ENCODE data around the gene CLTA. TPM values are rescaled to one million over a fixed set of nuclear protein-coding genes. Genes with fewer than 3 reads are reported as not detected.

Gene CLTA, protein sequence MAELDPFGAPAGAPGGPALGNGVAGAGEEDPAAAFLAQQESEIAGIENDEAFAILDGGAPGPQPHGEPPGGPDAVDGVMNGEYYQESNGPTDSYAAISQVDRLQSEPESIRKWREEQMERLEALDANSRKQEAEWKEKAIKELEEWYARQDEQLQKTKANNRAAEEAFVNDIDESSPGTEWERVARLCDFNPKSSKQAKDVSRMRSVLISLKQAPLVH
- total RNA-seq = 162 TPM

DNA sequence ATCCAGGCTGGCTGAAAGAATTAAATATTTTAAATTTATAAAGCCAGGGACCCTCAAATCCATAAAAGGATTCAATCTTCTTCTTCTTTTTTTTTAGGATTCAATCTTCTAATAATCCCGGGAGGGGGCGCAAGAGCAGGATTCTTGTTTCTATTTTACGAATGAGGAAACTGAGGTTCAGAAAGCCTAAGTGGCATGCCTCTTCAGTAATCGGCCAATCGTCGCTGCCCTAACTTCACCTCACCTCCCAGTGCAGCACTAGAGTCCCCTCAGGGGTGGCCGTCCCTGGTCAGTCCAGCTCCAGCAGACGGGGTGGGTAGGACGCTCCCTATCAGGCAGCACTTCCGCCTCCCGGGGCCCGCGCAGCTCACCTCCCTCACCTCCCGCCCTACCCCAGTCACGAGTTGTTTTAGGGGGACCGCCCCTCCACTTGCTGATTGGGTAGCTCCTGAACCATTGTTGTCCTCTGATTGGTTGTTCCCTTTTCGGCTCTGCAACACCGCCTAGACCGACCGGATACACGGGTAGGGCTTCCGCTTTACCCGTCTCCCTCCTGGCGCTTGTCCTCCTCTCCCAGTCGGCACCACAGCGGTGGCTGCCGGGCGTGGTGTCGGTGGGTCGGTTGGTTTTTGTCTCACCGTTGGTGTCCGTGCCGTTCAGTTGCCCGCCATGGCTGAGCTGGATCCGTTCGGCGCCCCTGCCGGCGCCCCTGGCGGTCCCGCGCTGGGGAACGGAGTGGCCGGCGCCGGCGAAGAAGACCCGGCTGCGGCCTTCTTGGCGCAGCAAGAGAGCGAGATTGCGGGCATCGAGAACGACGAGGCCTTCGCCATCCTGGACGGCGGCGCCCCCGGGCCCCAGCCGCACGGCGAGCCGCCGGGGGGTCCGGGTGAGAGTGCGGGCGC, at the start of gene CLTA:
TSS of gene CLTA (plus strand) at position 534 of the 902 bp plus-strand sequence. CDS start at position 670, 136 bp downstream.

DNA sequence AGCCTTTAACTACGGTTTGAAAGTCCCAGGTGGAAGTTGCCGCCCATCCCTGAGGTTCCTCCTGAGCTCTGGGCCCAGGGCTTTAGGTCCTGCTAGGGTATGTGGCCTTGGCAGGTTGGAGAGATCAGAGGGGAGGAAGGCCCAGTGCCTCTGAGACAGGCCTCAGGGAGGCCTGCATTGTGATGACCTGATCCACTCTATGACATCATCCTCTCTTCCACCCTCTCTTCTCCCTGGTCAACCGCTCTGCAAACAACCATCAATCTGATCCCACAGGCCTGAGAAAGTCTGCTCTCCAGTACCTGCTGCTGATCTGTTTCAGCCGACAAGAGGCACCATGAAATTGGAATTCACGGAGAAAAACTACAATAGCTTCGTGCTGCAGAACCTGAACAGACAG, 21.6 kb upstream of the CLTA start, which contains the start of gene CCIN:
TSS of gene CCIN (plus strand) at position 223 of the 400 bp plus-strand sequence. CDS start at position 338, 115 bp downstream.

DNA sequence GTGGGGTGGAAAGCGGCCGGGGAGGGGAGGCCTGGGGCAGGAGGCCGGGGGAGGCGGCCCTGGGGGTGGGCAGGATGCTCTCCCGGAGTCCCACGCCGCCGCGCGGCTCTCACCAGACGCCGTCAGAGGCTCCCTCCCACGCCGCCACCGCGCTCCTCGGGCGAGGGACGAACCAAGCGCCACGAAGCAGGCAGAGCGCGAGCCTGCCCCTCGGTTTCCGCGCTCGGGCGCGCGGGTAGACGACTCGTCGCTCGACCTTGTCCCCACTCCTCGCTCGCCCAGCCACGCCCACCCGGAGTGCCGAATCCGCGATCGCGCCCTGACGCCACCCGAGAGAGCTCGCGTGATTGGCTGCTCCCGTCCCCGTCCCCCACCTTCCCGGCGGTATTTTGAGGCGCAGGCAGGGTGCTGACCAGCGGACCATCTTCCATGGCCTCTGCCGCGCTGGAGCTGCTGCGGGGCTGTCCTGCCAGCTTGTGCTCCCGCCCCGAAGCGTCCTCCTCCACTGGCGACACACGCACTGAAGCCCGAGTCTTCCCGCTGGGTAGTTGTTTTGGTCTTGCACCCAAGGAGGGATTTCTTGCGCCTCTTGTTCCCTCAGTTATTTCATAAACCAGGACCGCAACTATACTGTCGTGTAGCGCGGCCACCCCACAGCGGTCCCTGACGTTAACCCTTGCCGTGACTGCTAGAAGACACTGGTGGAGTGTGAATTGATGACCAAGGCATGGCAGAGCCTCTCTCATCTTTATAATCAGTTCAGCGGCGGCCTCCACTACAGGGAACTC, 67.7 kb downstream of the CLTA start, which contains the start of gene GNE:
TSS of gene GNE (minus strand) at position 241 of the 788 bp plus-strand sequence. CDS start 9,093 bp downstream, outside the sequence.

Other genes with a start within 250 kb of the CLTA start
- gene OR2S2, start 232.8 kb upstream of the CLTA start, total RNA-seq = not detected
- 17.9 TPM for gene RECK, start 154.0 kb upstream of the CLTA start, total RNA-seq
- 20.1 TPM for gene GLIPR2, start 54.2 kb upstream of the CLTA start, total RNA-seq
- gene CCIN, start 21.5 kb upstream of the CLTA start, total RNA-seq = 0.64 TPM
- 22.2 TPM for gene GNE, start 67.5 kb downstream of the CLTA start, total RNA-seq
- 27.9 TPM for gene RNF38, start 209.3 kb downstream of the CLTA start, total RNA-seq